SK-N-SH treated with all-trans-retinoic acid at 6 μM for 48 hours (cell line): ENCODE results near the gene ARHGAP18.

ENCODE experiments used
- ATAC-seq: fragments of 200-7000 bp; cut with Tn5 transposase; 3 replicates; pipeline ENCODE4 v1.9.1; 2020; ENCODE audit warnings: mild to moderate bottlenecking, moderate library complexity
- ARNTL ChIP-seq: fragments of 450-650 bp; formaldehyde crosslinking; IDR thresholded peaks from 2 replicates; pipeline ENCODE4 v1.5.0; 2020; ENCODE audit warnings: low read depth, mild to moderate bottlenecking, moderate library complexity, borderline replicate concordance
- BACH2 ChIP-seq: fragments of 250-450 bp; sonication (Bioruptor Pico); IDR thresholded peaks from 2 replicates; pipeline ENCODE4 v1.9.0; 2021; ENCODE audit warnings: mild to moderate bottlenecking, borderline replicate concordance
- CSDC2 ChIP-seq: fragments of 250-450 bp; sonication (Bioruptor Pico); IDR thresholded peaks from 2 replicates; pipeline ENCODE4 v1.5.0; 2020; ENCODE audit warnings: mild to moderate bottlenecking, moderate library complexity
- GLIS3 ChIP-seq: fragments of 250-450 bp; sonication (Bioruptor Pico); IDR thresholded peaks from 2 replicates; pipeline ENCODE4 v1.5.0; 2020; ENCODE audit warnings: mild to moderate bottlenecking, moderate library complexity
- ISL1 ChIP-seq: fragments of 250-450 bp; sonication (Bioruptor Pico); IDR thresholded peaks from 2 replicates; pipeline ENCODE4 v2.1.2; 2022; ENCODE audit warnings: mild to moderate bottlenecking, moderate library complexity
- OSR1 ChIP-seq: fragments of 250-450 bp; sonication (Bioruptor Pico); IDR thresholded peaks from 2 replicates; pipeline ENCODE4 v1.8.0; 2022; ENCODE audit warnings: moderate library complexity, mild to moderate bottlenecking, inconsistent platforms
- RARB ChIP-seq: fragments of 250-450 bp; sonication (Bioruptor Pico); IDR thresholded peaks from 2 replicates; pipeline ENCODE4 v1.8.0; 2021; ENCODE audit warnings: mild to moderate bottlenecking, moderate library complexity
- SNAI2 ChIP-seq: fragments of 250-450 bp; sonication (Bioruptor Pico); IDR thresholded peaks from 2 replicates; pipeline ENCODE4 v1.5.0; 2020; ENCODE audit warnings: mild to moderate bottlenecking, moderate library complexity
- TOX ChIP-seq: fragments of 250-450 bp; sonication (Bioruptor Pico); IDR thresholded peaks from 2 replicates; pipeline ENCODE4 v1.8.0; 2021; ENCODE audit warnings: mild to moderate bottlenecking, moderate library complexity, borderline replicate concordance
- ZC3H10 ChIP-seq: fragments of 250-450 bp; sonication (Bioruptor Pico); IDR thresholded peaks from 2 replicates; pipeline ENCODE4 v1.5.1; 2021; ENCODE audit warnings: mild to moderate bottlenecking, moderate library complexity
- ZFP3 ChIP-seq: fragments of 250-450 bp; sonication (Bioruptor Pico); IDR thresholded peaks from 2 replicates; pipeline ENCODE4 v1.5.0; 2020; ENCODE audit warnings: mild to moderate bottlenecking, moderate library complexity
- ZFP30 ChIP-seq: fragments of 450-650 bp; formaldehyde crosslinking; IDR thresholded peaks from 2 replicates; pipeline ENCODE4 v1.5.0; 2022; ENCODE audit warnings: mild to moderate bottlenecking, moderate library complexity
- ZNF565 ChIP-seq: fragments of 450-650 bp; formaldehyde crosslinking; conservative IDR thresholded peaks from 2 replicates; pipeline ENCODE4 v1.5.0; 2020; ENCODE audit warnings: low read depth, mild to moderate bottlenecking, moderate library complexity
- ZNF70 ChIP-seq: fragments of 450-650 bp; formaldehyde crosslinking; IDR thresholded peaks from 2 replicates; pipeline ENCODE4 v1.5.0; 2020; ENCODE audit warnings: mild to moderate bottlenecking, moderate library complexity
- ZNF8 ChIP-seq: fragments of 450-650 bp; formaldehyde crosslinking; IDR thresholded peaks from 2 replicates; pipeline ENCODE4 v1.5.0; 2020; ENCODE audit warnings: mild to moderate bottlenecking, moderate library complexity
- TF ChIP-seq, protein P1 (sequence below): fragments of 250-450 bp; sonication (Bioruptor Pico); IDR thresholded peaks from 2 replicates; pipeline ENCODE4 v1.8.0; 2020; ENCODE audit warnings: mild to moderate bottlenecking, moderate library complexity, borderline replicate concordance
- TF ChIP-seq, protein P2 (sequence below): fragments of 250-450 bp; sonication (Bioruptor Pico); IDR thresholded peaks from 2 replicates; pipeline ENCODE4 v1.8.0; 2021; ENCODE audit warnings: low read depth, mild to moderate bottlenecking, moderate library complexity, borderline replicate concordance
- TF ChIP-seq, protein P3 (sequence below): fragments of 250-450 bp; sonication (Bioruptor Pico); IDR thresholded peaks from 2 replicates; pipeline ENCODE4 v1.5.1; 2020; ENCODE audit warnings: low read depth, mild to moderate bottlenecking, moderate library complexity
- TF ChIP-seq, protein P4 (sequence below): fragments of 250-450 bp; sonication (Bioruptor Pico); IDR thresholded peaks from 2 replicates; pipeline ENCODE4 v1.5.0; 2020; ENCODE audit warnings: mild to moderate bottlenecking, moderate library complexity
- TF ChIP-seq, protein P5 (sequence below): fragments of 250-450 bp; sonication (Bioruptor Pico); IDR thresholded peaks from 2 replicates; pipeline ENCODE4 v1.5.1; 2021; ENCODE audit warnings: mild to moderate bottlenecking, moderate library complexity

ARHGAP18 gene

DNA sequence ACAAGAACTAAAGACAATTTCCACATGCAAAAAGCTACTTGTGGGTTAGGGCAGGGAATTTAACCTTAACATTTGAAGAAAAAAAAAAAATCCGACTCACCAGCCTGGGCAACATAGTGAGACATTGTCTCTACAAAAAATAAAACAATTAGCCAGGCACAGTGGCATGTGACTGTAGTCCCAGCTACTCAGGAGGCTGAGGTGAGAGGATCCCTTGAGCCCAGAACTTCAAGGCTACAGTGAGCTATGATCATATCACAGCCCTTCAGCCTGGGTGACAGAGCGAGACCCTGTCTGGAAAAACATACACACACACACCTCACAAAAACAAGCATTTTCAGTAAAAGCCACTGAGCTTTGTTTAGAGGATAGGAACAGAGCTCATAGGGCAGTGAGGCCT is 56.2 kb downstream of the ARHGAP18 start:
- peak; percentile 29 for ATAC-seq
- TF ChIP-seq RARB (CRISPR knock-in tag) = no peak
- no peak for TF ChIP-seq OSR1
- TF ChIP-seq TOX (CRISPR knock-in tag) = no peak
- TF ChIP-seq ZC3H10 = no peak
- TF ChIP-seq SNAI2 = no peak

DNA sequence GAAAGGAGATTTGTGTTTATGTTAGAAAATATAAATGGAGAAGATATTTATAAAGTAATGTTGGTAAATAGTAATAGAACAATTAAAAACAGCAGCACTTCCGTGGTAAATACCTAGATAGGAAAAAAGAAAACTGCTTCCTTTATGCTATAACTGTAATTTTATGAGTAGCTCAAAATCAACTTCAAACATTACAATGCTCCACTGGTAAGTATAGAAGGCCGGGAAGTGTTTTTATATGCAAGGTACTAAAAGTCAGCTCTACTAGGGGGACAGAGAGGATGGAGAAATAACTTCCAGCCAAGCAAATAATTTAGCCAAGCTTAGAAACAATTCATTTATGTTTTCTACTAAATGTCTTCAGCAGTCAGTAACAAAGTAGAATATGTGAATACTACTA is 56.7 kb downstream of the ARHGAP18 start:
- ATAC-seq = no peak
- no peak for TF ChIP-seq CSDC2 (CRISPR knock-in tag)
- TF ChIP-seq, protein P1, sequence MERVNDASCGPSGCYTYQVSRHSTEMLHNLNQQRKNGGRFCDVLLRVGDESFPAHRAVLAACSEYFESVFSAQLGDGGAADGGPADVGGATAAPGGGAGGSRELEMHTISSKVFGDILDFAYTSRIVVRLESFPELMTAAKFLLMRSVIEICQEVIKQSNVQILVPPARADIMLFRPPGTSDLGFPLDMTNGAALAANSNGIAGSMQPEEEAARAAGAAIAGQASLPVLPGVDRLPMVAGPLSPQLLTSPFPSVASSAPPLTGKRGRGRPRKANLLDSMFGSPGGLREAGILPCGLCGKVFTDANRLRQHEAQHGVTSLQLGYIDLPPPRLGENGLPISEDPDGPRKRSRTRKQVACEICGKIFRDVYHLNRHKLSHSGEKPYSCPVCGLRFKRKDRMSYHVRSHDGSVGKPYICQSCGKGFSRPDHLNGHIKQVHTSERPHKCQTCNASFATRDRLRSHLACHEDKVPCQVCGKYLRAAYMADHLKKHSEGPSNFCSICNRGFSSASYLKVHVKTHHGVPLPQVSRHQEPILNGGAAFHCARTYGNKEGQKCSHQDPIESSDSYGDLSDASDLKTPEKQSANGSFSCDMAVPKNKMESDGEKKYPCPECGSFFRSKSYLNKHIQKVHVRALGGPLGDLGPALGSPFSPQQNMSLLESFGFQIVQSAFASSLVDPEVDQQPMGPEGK = no peak
- no peak for TF ChIP-seq SNAI2
- TF ChIP-seq, protein P2, sequence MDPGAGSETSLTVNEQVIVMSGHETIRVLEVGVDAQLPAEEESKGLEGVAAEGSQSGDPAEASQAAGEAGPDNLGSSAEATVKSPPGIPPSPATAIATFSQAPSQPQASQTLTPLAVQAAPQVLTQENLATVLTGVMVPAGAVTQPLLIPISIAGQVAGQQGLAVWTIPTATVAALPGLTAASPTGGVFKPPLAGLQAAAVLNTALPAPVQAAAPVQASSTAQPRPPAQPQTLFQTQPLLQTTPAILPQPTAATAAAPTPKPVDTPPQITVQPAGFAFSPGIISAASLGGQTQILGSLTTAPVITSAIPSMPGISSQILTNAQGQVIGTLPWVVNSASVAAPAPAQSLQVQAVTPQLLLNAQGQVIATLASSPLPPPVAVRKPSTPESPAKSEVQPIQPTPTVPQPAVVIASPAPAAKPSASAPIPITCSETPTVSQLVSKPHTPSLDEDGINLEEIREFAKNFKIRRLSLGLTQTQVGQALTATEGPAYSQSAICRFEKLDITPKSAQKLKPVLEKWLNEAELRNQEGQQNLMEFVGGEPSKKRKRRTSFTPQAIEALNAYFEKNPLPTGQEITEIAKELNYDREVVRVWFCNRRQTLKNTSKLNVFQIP (CRISPR knock-in tag) = no peak
- TF ChIP-seq, protein P3, sequence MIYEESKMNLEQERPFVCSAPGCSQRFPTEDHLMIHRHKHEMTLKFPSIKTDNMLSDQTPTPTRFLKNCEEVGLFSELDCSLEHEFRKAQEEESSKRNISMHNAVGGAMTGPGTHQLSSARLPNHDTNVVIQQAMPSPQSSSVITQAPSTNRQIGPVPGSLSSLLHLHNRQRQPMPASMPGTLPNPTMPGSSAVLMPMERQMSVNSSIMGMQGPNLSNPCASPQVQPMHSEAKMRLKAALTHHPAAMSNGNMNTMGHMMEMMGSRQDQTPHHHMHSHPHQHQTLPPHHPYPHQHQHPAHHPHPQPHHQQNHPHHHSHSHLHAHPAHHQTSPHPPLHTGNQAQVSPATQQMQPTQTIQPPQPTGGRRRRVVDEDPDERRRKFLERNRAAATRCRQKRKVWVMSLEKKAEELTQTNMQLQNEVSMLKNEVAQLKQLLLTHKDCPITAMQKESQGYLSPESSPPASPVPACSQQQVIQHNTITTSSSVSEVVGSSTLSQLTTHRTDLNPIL = no peak
- TF ChIP-seq ZNF70 (CRISPR knock-in tag) = no peak
- TF ChIP-seq TOX (CRISPR knock-in tag) = no peak
- TF ChIP-seq GLIS3 (CRISPR knock-in tag) = no peak
- no peak for TF ChIP-seq ISL1
- TF ChIP-seq, protein P4, sequence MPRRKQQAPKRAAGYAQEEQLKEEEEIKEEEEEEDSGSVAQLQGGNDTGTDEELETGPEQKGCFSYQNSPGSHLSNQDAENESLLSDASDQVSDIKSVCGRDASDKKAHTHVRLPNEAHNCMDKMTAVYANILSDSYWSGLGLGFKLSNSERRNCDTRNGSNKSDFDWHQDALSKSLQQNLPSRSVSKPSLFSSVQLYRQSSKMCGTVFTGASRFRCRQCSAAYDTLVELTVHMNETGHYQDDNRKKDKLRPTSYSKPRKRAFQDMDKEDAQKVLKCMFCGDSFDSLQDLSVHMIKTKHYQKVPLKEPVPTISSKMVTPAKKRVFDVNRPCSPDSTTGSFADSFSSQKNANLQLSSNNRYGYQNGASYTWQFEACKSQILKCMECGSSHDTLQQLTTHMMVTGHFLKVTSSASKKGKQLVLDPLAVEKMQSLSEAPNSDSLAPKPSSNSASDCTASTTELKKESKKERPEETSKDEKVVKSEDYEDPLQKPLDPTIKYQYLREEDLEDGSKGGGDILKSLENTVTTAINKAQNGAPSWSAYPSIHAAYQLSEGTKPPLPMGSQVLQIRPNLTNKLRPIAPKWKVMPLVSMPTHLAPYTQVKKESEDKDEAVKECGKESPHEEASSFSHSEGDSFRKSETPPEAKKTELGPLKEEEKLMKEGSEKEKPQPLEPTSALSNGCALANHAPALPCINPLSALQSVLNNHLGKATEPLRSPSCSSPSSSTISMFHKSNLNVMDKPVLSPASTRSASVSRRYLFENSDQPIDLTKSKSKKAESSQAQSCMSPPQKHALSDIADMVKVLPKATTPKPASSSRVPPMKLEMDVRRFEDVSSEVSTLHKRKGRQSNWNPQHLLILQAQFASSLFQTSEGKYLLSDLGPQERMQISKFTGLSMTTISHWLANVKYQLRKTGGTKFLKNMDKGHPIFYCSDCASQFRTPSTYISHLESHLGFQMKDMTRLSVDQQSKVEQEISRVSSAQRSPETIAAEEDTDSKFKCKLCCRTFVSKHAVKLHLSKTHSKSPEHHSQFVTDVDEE (CRISPR knock-in tag) = no peak
- no peak for TF ChIP-seq RARB (CRISPR knock-in tag)
- TF ChIP-seq ZNF565 (CRISPR knock-in tag) = no peak
- TF ChIP-seq, all 23 proteins: peak for 0

DNA sequence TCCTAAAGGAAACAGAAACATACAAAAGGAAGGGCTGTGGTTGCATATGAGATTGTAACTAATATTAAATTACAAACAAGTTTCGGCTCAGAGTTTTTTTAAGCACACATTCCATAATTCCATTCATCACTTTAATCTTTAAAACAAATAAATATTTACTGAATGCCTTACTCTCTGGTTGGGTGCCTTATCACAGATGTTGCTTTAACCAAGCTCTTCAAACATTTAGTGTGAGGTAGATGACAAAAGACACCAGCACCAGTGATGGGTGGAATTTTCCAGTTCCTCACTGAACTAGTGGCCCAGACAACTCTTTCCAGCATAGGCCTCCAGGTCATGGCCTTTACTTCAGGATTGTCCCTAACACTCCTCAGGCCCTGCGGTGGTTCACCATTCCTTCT is 58.7 kb downstream of the ARHGAP18 start:
- no peak for ATAC-seq
- TF ChIP-seq, protein P4 (CRISPR knock-in tag) = no peak
- TF ChIP-seq ZNF565 (CRISPR knock-in tag) = no peak
- no peak for TF ChIP-seq ZFP3 (CRISPR knock-in tag)
- no peak for TF ChIP-seq RARB (CRISPR knock-in tag)
- no peak for TF ChIP-seq ZNF8
- no peak for TF ChIP-seq ZC3H10
- TF ChIP-seq BACH2 (CRISPR knock-in tag) = no peak
- TF ChIP-seq, protein P1 = no peak
- TF ChIP-seq, protein P5, sequence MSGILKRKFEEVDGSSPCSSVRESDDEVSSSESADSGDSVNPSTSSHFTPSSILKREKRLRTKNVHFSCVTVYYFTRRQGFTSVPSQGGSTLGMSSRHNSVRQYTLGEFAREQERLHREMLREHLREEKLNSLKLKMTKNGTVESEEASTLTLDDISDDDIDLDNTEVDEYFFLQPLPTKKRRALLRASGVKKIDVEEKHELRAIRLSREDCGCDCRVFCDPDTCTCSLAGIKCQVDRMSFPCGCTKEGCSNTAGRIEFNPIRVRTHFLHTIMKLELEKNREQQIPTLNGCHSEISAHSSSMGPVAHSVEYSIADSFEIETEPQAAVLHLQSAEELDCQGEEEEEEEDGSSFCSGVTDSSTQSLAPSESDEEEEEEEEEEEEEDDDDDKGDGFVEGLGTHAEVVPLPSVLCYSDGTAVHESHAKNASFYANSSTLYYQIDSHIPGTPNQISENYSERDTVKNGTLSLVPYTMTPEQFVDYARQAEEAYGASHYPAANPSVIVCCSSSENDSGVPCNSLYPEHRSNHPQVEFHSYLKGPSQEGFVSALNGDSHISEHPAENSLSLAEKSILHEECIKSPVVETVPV (CRISPR knock-in tag) = no peak
- no peak for TF ChIP-seq ARNTL (CRISPR knock-in tag)
- no peak for TF ChIP-seq GLIS3 (CRISPR knock-in tag)
- TF ChIP-seq ISL1 = no peak
- TF ChIP-seq ZFP30 (CRISPR knock-in tag) = no peak
- TF ChIP-seq, protein P3 = no peak
